Measurements from ENCODE around the gene ZNF418. TPM values are rescaled to one million over a fixed set of nuclear protein-coding genes. Genes with fewer than 3 reads are reported as not detected.

The ZNF418 gene
- total RNA-seq: 3.5 TPM

GRCh38 chr19:57934820-57935665 is at the start of gene ZNF418:
Gene ZNF418, minus strand, starts transcription at chr19:57935402. Its CDS starts 1,580 bp downstream, at chr19:57933822.
- ATAC-seq (peak; percentile 100), DNase-seq (ENCODE audit: low spot score) (peak; percentile 75)

- ATAC-seq: no peak
- no peak for DNase-seq (ENCODE audit: low spot score)
These were observed 43.5 kb upstream of the ZNF418 start for GRCh38 chr19:57978586-57979289.

- ATAC-seq: no peak
These were observed 39.2 kb upstream of the ZNF418 start, which contains the start of gene C19orf18 for GRCh38 chr19:57974434-57974833. Gene C19orf18, minus strand, starts transcription at chr19:57974534. Its CDS starts 102 bp downstream, at chr19:57974432.

GRCh38 chr19:57964761-57965160 is 29.6 kb upstream of the ZNF418 start:
- DNase-seq (ENCODE audit: low spot score) (no peak), ATAC-seq (no peak)

More at GRCh38 chr19:57974434-57974833, 39.2 kb upstream of the ZNF418 start, which contains the start of gene C19orf18:
- no peak for DNase-seq (ENCODE audit: low spot score)

GRCh38 chr19:57961785-57962184 is 26.6 kb upstream of the ZNF418 start:
- DNase-seq (ENCODE audit: low spot score) (no peak), ATAC-seq (no peak)

- DNase-seq (ENCODE audit: low spot score) (no peak), ATAC-seq (no peak)
These were observed 19.8 kb upstream of the ZNF418 start for GRCh38 chr19:57954996-57955395.

- DNase-seq (ENCODE audit: low spot score) (no peak), ATAC-seq (no peak)
These were observed 14.5 kb upstream of the ZNF418 start for GRCh38 chr19:57949702-57950101.

- ATAC-seq (no peak), DNase-seq (ENCODE audit: low spot score) (no peak)
These were observed 14.1 kb upstream of the ZNF418 start for GRCh38 chr19:57949296-57949695.

GRCh38 chr19:57947419-57948134 is 12.4 kb upstream of the ZNF418 start, which contains the start of gene ZNF256:
Gene ZNF256, minus strand, starts transcription at chr19:57947706. Its CDS starts 232 bp downstream, at chr19:57947474.
- DNase-seq (ENCODE audit: low spot score) (peak; percentile 94), ATAC-seq (peak; percentile 99)

GRCh38 chr19:57947088-57947418 is 11.9 kb upstream of the ZNF418 start:
- no peak for ATAC-seq
- DNase-seq (ENCODE audit: low spot score): no peak

- ATAC-seq: no peak
- DNase-seq (ENCODE audit: low spot score): no peak
These were observed 11.1 kb upstream of the ZNF418 start for GRCh38 chr19:57946316-57946715.

- DNase-seq (ENCODE audit: low spot score) (no peak), ATAC-seq (no peak)
These were observed 6.4 kb upstream of the ZNF418 start for GRCh38 chr19:57941593-57941992.

- ATAC-seq: no peak
- no peak for DNase-seq (ENCODE audit: low spot score)
These were observed 529 bp upstream of the ZNF418 start for GRCh38 chr19:57935731-57936130.

GRCh38 chr19:57927587-57927986 is 7.6 kb downstream of the ZNF418 start:
- ATAC-seq: no peak
- DNase-seq (ENCODE audit: low spot score): no peak

GRCh38 chr19:57916168-57916995 is 18.8 kb downstream of the ZNF418 start, which contains the start of gene ZNF417:
Gene ZNF417, minus strand, starts transcription at chr19:57916592. Its CDS starts 181 bp downstream, at chr19:57916411.
- DNase-seq (ENCODE audit: low spot score) (peak; percentile 90), ATAC-seq (peak; percentile 95)

GRCh38 chr19:57914531-57914930 is 20.7 kb downstream of the ZNF418 start:
- ATAC-seq (peak; percentile 56), DNase-seq (ENCODE audit: low spot score) (peak; percentile 52)

GRCh38 chr19:57907394-57907793 is 27.8 kb downstream of the ZNF418 start:
- DNase-seq (ENCODE audit: low spot score) (no peak), ATAC-seq (peak; percentile 53)

- no peak for ATAC-seq
- DNase-seq (ENCODE audit: low spot score): no peak
These were observed 29.9 kb downstream of the ZNF418 start for GRCh38 chr19:57905258-57905657.

GRCh38 chr19:57903618-57904184 is 31.5 kb downstream of the ZNF418 start:
- DNase-seq (ENCODE audit: low spot score) (peak; percentile 79), ATAC-seq (peak; percentile 66)

- DNase-seq (ENCODE audit: low spot score): no peak
- no peak for ATAC-seq
These were observed 34.9 kb downstream of the ZNF418 start for GRCh38 chr19:57900311-57900710.
